ENCODE results near the gene CARD11.

DNA sequence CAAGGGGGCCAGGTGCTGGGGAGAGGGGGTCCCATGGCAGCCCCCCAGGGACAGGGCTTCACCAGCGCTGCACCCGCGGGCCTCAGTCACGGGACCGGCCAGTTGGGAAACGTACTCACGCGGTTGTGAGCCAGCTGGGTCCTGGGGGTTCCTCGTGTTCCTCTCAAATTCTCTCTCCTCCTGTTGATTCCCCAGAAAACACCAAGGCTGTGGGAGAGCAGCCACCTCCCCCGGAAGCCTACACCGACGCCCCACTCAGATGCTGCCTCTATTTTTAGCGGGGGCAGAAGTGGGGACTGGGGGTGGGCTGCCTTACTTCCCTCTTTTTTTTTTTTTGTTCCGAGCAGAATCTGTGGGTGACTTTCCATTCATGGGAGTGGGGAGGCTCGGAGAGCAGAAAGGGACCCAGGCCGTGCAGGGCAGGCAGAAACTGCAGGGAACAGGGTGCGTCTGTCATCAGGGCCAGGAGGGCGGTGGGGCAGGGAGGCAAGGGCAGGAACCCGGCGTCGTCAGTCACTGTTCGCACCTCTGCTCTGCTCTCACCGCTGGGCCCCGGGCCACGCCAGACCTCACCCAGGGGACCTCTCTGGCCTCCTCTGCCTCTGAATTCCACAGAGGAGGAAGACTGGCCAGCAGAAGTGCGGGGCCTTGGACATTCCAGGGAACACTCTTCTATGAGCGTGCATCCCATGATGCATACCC is 63.1 kb downstream of the CARD11 start:
- no peak for TF ChIP-seq CTCF (conservative IDR thresholded peaks at IDR 0.05 in 1 of 2, IDR thresholded peaks at IDR 0.05 in 1 of 2; ENCODE audit: extremely low read depth in 1 of 2, insufficient read depth in 1 of 2, low read depth in 1 of 2, low read length in 2 of 2)
- TF ChIP-seq EZH2 (IDR thresholded peaks at IDR 0.05; ENCODE audit: borderline replicate concordance, low read length): no peak
